SK-N-SH treated with all-trans-retinoic acid at 6 μM for 48 hours (cell line): ENCODE measurements around the gene MAN2B1.

Source experiments
- TCF4 ChIP-seq: fragments of 250-450 bp; sonication (Bioruptor Pico); IDR thresholded peaks from 2 replicates; pipeline ENCODE4 v1.8.0; 2021; ENCODE audit warnings: mild to moderate bottlenecking, moderate library complexity, borderline replicate concordance
- TF ChIP-seq, protein P1 (sequence below): fragments of 250-450 bp; sonication (Bioruptor Pico); IDR thresholded peaks from 2 replicates; pipeline ENCODE4 v1.8.0; 2020; ENCODE audit warnings: mild to moderate bottlenecking, moderate library complexity, borderline replicate concordance

DNA sequence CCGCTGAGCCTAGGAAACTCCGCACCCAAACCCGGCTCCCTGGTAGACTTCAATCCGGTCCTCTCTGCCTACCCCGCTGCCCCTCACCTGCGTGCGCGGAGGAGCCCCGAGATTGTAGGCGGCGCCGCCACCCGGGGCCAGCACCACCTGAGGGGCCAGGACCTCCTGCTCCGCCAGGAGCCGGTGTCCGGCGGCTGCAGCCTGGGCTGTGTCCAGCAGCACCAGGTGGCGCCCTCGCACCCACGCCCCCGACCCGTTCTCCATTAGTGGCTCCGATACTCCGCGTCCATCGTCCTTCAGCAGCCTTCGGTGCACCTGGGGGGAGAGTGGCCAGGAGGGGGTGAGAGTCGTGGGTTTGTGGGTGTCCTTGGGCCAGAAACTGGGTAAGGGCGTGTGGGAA lies 18.5 kb downstream of the MAN2B1 start:
- TF ChIP-seq, protein P1, sequence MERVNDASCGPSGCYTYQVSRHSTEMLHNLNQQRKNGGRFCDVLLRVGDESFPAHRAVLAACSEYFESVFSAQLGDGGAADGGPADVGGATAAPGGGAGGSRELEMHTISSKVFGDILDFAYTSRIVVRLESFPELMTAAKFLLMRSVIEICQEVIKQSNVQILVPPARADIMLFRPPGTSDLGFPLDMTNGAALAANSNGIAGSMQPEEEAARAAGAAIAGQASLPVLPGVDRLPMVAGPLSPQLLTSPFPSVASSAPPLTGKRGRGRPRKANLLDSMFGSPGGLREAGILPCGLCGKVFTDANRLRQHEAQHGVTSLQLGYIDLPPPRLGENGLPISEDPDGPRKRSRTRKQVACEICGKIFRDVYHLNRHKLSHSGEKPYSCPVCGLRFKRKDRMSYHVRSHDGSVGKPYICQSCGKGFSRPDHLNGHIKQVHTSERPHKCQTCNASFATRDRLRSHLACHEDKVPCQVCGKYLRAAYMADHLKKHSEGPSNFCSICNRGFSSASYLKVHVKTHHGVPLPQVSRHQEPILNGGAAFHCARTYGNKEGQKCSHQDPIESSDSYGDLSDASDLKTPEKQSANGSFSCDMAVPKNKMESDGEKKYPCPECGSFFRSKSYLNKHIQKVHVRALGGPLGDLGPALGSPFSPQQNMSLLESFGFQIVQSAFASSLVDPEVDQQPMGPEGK (CRISPR knock-in tag): no peak
- no peak for TF ChIP-seq TCF4 (CRISPR knock-in tag)
